Measurements from ENCODE around the gene SLC6A19.

- TF ChIP-seq CTCF (IDR thresholded peaks at IDR 0.05; ENCODE audit: insufficient read depth, low read length, poor library complexity, severe bottlenecking) (no peak), EZH2phosphoT487 (conservative IDR thresholded peaks at IDR 0.05; ENCODE audit: low read length) (no peak)
These were observed 38.3 kb downstream of the SLC6A19 start for GRCh38 chr5:1239505-1240251.

Measured in SU-DHL-6 (cell line).